ENCODE measurements around the gene UHMK1.
"Not testable (repeated sequence)": the region's sequence is repeated elsewhere in the genome, so short reads cannot be mapped to it uniquely, and the experiment has no call there.

The UHMK1 gene

GRCh38 chr1:162568802-162569201, 71.2 kb downstream of the UHMK1 start:
- no peak for DNase-seq

GRCh38 chr1:162570718-162571117, 73.1 kb downstream of the UHMK1 start:
- no peak for DNase-seq

- DNase-seq: not testable (repeated sequence)
Measured at GRCh38 chr1:162571121-162571520, 73.5 kb downstream of the UHMK1 start.

GRCh38 chr1:162571696-162572095, 74.1 kb downstream of the UHMK1 start:
- peak; percentile 51 to 94 for DNase-seq

GRCh38 chr1:162573136-162573535, 75.5 kb downstream of the UHMK1 start:
- no peak for DNase-seq

GRCh38 chr1:162578071-162578700, 80.6 kb downstream of the UHMK1 start:
- peak in 1 of 2 experiments; percentile 9 for DNase-seq

GRCh38 chr1:162578936-162579335, 81.3 kb downstream of the UHMK1 start:
- DNase-seq: peak in 1 of 2 experiments; percentile 11
